Superior temporal gyrus (tissue), 1 donor: ENCODE measurements around the gene CTSD.
"Not testable (repeated sequence)": the region's sequence is repeated elsewhere in the genome, so short reads cannot be mapped to it uniquely, and the experiment has no call there.

Source experiments
- DNase-seq: peaks from one replicate; pipeline ENCODE4 v3.0.0-alpha.2; 2016; ENCODE audit errors: extremely low spot score

The CTSD gene

DNA sequence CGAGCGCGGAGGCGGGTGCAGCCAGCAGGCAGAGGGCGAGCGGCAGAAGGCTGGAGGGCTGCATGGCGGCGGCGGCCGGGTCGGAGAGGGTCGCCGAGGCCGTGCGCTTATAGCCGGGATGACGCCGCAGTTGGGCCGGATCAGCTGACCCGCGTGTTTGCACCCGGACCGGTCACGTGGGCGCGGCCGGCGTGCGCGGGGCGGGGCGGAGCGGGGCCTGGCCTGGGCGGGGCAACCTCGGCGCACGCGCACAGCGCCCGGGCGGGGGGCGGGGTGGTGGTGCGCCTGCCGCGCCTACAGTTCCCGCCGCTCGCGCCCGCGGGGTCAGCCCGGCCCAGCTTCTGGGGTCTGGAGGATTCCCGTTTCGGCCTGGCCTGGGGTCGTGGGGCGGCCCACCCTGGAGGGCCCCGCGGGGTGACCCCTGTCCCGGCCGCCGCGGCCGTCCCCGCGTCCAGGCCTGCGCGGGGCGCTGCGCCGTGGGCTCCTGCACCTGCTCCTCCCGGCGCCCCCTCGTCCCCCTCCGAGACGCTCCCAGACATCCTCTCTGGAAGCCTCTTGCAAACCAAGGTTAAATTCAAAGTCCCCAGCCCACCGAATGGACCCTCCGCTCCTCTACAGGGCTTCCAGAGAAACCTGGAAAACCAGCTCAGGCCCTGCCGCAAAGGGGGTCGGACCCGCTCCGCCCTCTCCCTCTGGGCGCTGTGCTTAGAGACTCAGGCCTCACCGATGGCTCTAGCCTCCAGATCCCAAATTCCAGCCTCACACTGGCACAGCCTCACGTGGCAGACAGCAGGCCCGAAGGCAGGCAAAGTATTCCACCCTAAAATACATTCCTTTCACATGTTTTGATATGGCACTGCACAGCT, at the start of gene CTSD:
TSS of gene CTSD (minus strand) at position 132 of the 866 bp plus-strand sequence. CDS start at position 64, 68 bp downstream.
- DNase-seq: peak; percentile 83

DNA sequence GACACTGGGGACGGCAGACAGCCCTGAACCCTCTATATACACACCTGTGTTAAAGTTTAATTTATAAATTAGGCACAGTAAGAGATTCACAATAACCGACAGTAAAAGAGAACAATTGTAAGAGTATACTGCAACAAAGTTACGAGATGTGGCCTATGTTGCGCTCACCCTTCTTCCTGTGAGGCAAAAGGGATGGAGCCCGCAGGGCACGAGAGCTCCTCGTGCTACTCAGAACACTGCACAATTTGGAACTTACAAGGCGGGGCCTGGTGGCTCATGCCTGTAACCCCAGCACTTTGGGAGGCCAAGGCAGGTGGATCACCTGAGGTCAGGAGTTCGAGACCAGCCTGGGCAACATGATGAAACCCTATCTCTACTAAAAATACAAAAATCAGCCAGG, 49.6 kb upstream of the CTSD start:
- DNase-seq: not testable (repeated sequence)

DNA sequence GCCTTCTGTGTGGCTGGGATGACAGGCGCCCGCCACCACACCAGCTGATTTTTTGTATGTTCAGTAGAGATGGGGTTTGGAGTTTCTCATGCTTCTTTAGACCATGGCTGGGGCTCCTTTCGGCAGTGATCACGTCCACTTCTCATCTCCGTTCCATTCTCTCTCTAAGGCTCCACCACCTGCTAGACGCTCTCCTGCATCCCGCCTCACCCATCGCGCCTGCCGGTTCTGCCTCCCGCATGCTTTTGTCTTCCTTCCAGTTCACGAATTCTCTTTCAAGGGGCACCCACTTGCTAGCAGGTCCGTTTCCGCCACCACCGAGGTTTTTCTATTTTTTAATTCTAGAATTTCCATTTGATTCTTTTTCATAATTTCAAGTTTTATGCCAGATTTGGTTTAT, 49.1 kb upstream of the CTSD start:
- no peak for DNase-seq

DNA sequence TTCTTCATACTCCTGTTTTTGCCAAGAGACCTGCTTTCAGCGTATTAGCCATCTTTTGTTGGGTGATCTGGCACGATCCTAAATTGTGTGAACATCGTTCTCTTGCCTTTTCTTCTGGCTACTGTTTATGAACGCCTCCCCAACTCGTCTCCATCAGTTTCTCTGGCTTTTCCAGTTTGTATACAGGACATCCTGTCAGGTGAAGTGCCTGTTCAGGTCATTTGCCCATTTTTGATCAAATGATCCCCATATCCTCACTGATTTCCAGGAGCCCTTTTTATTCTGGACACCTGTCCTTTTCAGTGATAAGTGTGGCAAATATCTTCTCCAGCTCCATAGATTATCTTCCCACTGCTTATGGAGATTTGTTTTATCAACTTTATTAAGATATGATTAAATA, 48.5 kb upstream of the CTSD start:
- DNase-seq: no peak

DNA sequence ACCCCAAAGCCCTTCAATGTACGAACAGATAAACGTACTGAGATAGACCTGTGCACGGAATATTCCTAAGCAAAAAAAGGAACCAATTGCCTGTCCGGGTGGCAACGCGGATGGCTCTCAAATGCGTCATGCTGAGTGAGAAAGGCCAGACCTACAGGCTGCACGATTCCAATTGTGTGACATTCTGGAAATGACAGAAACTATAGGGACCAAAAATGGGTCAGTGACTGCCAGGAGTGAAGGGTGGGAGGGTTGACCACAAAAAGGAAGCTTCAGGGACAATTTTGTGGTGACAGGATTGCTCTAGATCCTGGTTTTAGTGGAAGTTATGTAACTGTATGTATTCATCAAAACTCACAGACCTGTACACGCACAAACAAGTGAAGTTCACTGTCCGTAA, 47.0 kb upstream of the CTSD start:
- no peak for DNase-seq

DNA sequence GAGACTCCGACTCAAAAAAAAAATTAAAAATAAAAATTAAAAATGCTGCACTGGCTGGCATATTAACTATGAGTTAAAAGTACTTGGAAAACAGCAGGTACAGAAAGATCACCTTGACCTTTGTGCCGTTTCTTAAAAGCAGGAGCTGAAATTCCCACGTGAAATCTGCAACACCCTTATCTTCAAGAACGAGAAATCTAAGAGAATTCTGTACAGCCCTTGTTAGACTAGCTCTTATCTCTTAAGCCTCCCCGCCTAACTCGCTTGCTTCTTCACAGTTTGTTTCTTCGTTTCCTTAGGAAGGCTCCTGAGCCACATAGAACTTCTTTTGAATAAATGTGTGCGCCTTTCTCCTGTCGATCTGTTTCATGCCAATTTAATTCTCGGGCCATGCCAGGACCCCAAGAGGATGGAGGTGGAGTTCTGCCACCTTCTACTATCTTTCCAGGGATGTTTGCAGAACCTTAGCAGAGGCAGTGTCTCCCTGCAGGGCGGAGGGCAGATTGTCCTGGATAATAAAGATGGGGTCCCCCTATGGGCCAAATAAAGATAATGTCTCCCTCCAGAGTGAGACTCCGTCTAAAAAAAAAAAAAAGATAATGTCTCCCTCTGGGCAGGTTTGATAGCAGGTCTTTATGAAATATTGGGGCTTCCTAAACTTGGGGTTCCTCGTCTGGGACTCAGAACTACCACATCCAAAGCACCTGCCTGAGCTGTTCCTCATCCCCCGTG, 43.7 kb upstream of the CTSD start:
- DNase-seq: no peak

DNA sequence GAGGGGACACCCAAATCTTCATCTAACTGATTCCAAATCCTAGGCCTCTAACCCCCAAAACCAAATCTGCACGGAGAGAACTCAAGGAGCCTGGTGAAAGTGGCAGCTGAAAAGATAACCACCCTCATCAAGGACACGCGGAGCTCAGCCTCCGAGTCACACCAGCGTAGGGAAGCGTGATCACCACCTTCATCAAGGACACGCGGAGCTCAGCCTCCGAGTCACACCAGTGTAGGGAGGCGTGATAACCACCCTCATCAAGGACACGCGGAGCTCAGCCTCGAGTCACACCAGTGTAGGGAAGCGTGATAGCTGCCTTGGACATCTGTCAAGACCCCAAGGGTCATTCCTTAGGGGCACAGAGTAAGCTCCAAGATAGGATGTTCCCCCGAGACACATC, 41.8 kb upstream of the CTSD start:
- DNase-seq: no peak

DNA sequence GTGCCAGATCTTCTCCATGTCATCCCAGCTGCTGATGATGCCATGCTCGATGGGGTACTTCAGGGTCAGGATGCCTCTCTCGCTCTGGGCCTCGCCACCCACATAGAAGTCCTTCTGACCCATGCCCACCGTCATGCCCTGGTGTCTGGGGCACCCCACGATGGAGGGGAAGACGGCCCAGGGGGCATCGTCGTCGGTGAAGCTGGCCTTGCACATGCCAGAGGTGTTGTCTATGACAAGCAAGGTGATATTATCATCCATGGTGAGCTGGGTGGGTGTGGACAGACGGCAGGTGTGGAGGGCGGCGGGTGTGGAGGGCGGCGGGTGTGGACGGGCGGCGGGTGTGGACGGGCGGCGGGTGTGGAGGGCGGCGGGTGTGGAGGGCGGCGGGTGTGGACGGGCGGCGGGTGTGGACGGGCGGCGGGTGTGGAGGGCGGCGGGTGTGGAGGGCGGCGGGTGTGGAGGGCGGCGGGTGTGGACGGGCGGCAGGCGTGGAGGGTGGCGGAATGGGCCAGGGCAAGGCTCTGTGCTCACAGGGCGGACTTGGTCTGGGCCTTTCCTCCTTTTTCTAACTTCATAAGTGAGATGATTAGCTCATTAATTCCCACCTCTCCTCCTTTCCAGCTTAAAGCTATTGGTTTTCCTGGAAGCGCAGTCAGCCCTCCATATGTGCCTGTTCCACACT, 40.2 kb upstream of the CTSD start:
- DNase-seq: not testable (repeated sequence)

DNA sequence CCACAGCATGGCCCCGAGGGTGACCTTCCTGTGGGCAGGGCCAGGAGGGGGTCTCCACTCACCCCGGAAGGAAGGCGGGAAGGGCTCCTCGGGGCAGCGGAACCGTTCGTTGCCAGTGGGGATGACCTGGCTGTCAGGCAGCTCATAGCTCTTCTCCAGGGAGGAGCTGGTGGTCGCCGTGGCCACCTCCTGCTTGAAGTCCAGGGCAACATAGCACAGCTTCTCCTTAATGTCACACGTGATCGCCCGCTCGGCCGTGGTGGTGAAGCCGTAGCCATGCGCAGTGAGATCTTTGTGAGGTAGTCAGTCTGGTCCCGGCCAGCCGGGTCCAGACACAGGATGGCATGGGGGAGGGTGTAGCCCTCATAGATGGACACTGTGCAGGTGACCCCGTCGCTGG, 39.5 kb upstream of the CTSD start:
- no peak for DNase-seq

DNA sequence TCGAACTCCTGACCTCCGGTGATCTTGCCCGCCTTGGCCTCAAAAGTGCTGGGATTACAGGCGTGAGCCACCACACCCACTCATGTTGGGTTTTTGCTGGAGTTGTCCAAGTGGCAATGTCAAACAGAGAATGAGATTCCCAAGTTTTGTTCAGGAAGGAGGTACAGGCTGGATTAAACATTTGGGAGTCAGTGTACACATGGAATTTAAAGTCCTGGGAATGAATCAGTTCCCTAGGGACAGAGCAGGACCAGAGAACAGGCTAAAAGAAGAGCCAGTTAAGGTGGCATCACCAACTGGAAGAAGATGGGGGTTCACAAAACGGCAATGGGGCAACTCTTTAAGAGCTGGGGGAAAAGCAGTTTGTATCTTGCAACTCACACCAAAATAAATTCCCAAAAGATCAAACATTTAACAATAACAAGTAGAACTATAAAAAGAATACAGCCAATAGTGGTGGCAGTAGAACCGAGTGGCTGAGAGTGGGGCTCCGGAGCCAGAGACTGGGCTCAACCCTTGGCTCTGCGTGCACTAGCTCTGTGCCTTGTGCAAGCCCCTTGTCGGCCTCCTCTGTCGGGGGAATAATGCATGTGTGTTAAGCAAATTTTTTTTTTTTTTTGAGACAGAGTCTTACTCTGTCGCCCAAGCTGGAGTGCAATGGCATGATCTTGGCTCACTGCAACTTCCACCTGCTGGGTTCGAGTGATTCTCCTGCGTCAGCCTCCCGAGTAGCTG, 33.8 kb upstream of the CTSD start:
- no peak for DNase-seq

DNA sequence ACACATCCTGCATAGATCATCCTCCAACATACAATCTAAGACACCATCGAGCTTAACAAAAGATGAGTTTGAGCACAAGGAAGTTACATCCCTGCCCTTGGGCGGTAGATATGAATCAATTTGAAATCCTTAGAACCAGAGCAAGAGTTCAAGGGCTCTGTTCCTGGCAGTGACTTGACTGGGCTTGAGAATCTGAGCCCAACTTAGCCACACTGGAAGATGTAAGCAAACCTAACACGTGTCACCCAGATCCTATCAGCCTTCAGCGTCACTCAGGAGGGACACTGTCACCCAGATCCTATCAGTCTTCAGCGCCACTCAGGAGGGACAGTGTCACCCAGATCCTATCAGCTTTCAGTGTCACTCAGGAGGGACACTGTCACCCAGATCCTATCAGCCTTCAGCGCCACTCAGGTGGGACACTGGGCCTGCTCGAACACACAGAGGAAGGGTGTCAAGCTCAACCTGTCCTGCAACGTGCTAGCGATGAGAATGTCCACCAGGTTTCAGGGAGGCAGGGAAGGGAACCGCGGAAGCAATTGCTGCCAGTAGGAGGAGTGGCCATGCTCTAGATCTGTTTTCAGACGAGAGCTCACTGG, 32.8 kb upstream of the CTSD start:
- no peak for DNase-seq

DNA sequence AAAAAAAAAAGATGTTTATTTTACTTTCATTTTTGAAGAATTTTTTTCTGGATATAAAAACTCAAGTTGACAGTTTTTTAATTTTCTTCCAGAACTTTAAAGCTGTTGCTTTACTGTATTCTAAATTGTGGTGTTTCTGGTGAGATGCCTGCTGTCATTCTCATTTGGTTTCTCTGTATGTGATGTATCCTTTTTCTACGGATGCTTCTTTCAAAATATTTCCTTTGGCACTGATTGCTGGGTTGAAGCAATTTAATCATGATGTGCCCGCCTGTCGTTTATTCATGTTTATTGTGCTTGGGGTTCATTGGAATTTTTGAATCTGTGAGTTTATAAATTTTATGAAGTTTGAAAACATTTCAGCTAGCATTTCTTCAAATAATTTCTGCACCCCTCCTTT, 29.4 kb upstream of the CTSD start:
- DNase-seq: no peak

DNA sequence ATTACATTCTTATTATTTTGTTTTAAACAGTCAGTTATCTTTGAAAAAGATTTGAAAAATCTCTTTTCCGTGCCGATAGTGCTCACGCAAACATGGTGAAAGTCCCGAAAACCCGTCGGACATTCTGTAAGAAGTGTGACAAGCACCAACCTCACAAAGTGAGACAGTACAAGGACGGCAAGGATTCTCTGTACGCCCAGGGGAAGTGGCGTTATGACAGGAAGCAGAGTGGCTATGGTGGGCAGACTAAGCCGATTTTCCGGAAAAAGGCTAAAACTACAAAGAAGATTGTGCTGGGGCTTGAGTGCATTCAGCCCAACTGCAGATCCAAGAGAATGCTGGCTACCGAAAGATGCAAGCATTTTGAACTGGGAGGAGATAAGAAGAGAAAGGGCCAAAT, 28.7 kb upstream of the CTSD start:
- DNase-seq: no peak

DNA sequence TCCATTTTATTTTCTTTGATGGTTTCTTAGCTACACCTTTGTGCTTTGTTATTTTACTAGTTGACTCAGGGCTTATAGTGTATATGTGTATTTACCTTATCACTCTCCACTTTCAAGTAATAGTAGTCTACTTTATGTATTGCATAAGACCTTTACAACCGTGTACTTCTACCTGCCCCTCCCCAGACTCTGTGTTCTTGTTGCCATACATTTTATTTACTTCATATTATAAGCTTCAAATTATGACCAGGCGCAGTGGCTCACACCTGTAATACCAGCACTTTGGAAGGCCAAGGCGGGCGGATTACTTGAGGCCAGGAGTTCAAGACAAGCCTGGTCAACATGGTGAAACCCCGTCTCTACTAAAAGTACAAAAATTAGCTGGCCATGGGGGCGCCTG, 28.2 kb upstream of the CTSD start:
- no peak for DNase-seq

DNA sequence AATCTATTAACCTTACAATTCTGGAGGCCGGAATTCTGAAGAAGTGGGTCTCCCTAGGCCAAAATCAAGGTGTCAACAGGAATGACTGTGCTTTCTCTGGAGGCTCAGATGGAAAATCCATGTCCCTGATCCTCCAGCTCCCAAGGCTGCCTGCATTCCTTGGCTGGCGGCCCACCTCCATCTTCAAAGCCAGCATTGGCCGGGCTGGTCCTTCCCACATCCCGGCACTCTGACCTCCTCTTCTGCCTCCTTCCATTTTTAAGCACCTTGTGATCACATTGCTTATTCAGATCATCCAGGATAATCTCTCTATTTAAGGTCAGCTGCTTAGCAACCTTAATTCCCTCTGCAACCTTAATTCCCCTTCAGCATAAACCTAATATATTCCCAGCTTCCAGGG, 22.7 kb upstream of the CTSD start:
- no peak for DNase-seq

DNA sequence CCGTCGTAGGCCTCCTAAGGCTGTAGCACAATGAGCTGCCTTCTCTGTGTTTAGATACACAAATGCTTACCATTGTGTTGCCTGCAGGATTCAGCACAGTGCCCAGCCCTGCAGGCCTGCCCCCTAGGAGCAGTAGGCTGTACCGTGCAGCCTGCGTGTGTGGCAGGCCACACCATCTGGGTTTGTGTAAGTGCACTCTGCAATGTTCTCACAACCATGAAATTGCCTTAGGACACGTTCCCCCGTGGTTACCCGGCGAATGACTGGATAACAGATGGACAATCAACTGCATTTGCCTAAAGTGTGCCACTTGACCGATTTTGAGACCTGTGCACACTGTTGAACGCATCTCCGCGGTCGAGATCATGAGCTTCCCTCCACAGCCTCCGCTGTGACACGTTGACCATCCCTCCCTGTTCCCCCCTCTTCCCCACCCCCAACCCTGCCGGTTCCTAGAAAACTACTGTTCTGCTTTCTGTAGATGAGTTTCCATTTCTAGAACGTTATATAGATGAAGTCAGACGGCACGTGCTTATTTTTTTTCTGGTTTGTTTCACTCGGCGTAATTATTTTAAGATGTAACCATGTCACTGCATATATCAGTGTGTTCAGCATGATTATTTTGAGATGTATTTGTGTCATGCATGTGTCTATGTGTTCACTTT, 22.2 kb upstream of the CTSD start:
- no peak for DNase-seq

DNA sequence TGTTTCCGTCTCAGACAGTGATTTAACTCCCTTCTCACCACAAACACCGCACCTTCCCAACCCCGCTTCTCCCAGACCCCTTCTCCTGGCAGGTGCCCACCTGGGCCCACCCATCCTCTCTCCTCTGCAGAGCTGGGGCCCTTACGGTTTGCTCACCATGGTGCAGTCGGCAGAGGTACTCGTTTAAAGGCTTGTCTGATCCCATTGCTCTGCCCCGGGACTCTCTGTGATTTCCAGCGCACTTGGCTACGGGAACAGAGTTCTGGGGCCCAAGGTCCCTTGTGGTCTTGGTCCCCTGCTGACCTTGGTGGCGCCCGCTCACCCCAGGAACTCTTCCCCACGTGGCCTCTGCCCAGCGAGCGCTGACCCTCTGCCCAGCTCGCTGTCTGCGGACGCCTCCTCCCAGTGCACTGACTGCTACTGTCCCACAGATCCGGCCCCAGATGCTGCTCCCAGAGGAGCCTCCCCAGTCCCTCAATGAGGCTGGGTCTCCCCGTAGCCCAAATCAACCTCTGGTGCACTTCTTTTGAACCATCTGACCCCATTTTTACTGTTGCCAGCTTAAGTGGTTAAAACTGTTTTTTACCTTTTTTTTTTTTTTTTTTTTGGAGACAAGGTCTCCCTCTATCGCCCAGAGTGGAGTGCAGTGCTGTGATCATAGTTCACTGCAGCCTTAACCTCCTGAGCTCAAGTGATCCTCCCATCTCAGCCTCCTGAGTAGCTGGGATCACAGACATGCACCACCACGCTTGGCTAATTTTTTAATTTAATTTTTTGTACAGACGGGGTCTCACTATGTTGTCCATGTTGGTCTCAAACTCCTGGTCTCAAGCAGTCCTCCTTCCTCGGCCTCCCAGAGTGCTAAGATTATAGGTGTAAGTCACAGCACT, 21.3 kb upstream of the CTSD start:
- no peak for DNase-seq

DNA sequence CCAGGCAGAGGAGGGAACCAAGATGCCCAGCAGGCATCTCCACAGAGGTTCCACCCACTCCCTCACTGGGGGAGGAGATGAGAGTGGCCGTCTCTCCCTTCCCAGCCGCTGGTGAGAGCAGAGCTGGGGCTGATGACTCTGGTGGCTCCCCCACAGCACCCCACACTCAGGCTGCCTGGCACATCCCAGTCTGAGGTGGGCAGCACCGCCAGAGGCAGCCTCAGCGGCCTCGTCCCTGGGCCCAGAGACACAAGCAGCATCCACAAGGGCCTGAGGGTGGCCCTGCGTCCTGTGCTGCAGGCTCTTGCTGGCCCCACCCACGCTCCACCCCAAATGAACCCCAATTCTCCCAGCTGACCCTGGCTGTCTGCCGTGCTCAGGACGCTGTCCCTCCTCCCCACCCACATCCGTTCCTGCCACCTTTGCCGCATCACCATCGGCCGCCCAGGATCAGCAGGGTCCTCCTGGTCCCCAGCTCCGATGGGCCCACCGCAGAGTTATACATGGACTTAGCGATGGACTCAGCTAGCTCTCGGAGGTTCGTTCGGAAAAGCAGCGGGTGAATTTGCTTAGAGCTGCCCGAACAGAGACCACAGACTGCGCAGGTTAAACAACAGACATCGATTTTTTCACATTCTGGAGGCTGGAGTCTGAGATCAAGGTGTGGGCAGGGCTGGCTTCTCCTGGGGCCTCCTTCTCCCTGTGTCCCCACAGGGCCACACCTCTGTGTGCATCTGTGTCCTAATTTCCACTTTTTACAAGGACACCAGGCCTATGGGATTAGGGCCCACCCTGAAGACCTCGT, 20.2 kb upstream of the CTSD start:
- no peak for DNase-seq
